ENCODE data around the gene NDUFAF8.

GRCh38 chr17:81234506-81234855 lies 4.6 kb upstream of the NDUFAF8 start:
- TF ChIP-seq POLR2A (IDR thresholded peaks at IDR 0.05), result no peak
- no peak for TF ChIP-seq CTCF (IDR thresholded peaks at IDR 0.05)
